NOMO-1 (cell line): ENCODE results near the gene S100A3.
"Not testable (repeated sequence)": the region's sequence is repeated elsewhere in the genome, so short reads cannot be mapped to it uniquely, and the experiment has no call there.

Source experiments
- DNase-seq, 2 experiments: peaks; one replicate each; lab custom pipeline; 2025; ENCODE audit not compliant: unreplicated experiment in 2 of 2; lab: John Stamatoyannopoulos, UW

Gene S100A3

GRCh38 chr1:153548722-153549688, at the start of gene S100A3:
TSS of gene S100A3 (minus strand) at chr1:153549258. CDS start at chr1:153548485, 773 bp downstream.
- no peak for DNase-seq

GRCh38 chr1:153598309-153599172, 49.5 kb upstream of the S100A3 start:
- DNase-seq: peak; percentile 97 to 99

GRCh38 chr1:153597206-153597605, 48.1 kb upstream of the S100A3 start:
- peak in 1 of 2 experiments; percentile 45 for DNase-seq

GRCh38 chr1:153592748-153593147, 43.7 kb upstream of the S100A3 start:
- DNase-seq: no peak

- DNase-seq: no peak
Observed at GRCh38 chr1:153588482-153588881, 39.4 kb upstream of the S100A3 start.

GRCh38 chr1:153588033-153588432, 39.0 kb upstream of the S100A3 start:
- not testable (repeated sequence) for DNase-seq

- DNase-seq: no peak
Observed at GRCh38 chr1:153587314-153587713, 38.3 kb upstream of the S100A3 start.

GRCh38 chr1:153586347-153586746, 37.3 kb upstream of the S100A3 start:
- DNase-seq: no peak

GRCh38 chr1:153585006-153585405, 35.9 kb upstream of the S100A3 start:
- no peak for DNase-seq

GRCh38 chr1:153583976-153584375, 34.9 kb upstream of the S100A3 start:
- no peak for DNase-seq

- DNase-seq: not testable (repeated sequence)
Observed at GRCh38 chr1:153583514-153583913, 34.5 kb upstream of the S100A3 start.

- not testable (repeated sequence) for DNase-seq
Observed at GRCh38 chr1:153582836-153583235, 33.8 kb upstream of the S100A3 start.

GRCh38 chr1:153578936-153579335, 29.9 kb upstream of the S100A3 start:
- no peak for DNase-seq

- DNase-seq: no peak
Observed at GRCh38 chr1:153578490-153578889, 29.4 kb upstream of the S100A3 start.

- DNase-seq: no peak
Observed at GRCh38 chr1:153577624-153578051, 28.6 kb upstream of the S100A3 start.

- peak in 1 of 2 experiments; percentile 52 for DNase-seq
Observed at GRCh38 chr1:153577138-153577537, 28.1 kb upstream of the S100A3 start.

GRCh38 chr1:153575497-153575896, 26.4 kb upstream of the S100A3 start:
- DNase-seq: not testable (repeated sequence)

GRCh38 chr1:153575081-153575491, 26.0 kb upstream of the S100A3 start:
- not testable (repeated sequence) for DNase-seq

- DNase-seq: peak; percentile 53 to 81
Observed at GRCh38 chr1:153573351-153573750, 24.3 kb upstream of the S100A3 start.

GRCh38 chr1:153572569-153573015, 23.5 kb upstream of the S100A3 start:
- DNase-seq: peak; percentile 59 to 87

GRCh38 chr1:153571706-153572105, 22.6 kb upstream of the S100A3 start:
- DNase-seq: no peak
